Large intestine (tissue), 1 donor: ENCODE results near the gene PANX1. TPM values are rescaled to one million over a fixed set of nuclear protein-coding genes. Genes with fewer than 3 reads are reported as not detected.

ENCODE experiments used
- polyA plus RNA-seq: library from polyadenylated mRNA; unstranded; fragments of 120-200 nt; gene quantifications from one replicate; pipeline ENCODE4 v1.2.1, GENCODE V29; 2013

Gene PANX1
- polyA plus RNA-seq, 1 donor, result 20.6 TPM

Other genes starting within 250 kb of the PANX1 start
- gene HEPHL1, start 107.5 kb upstream of the PANX1 start, polyA plus RNA-seq, result 0.54 TPM
- 0.06 TPM for gene IZUMO1R, start 175.7 kb downstream of the PANX1 start, polyA plus RNA-seq